Neural crest cell (in vitro differentiated cells): ENCODE results near the gene CBLN3. TPM values are rescaled to one million over a fixed set of nuclear protein-coding genes. Genes with fewer than 3 reads are reported as not detected.

Experiments
- DNase-seq: peaks from one replicate; pipeline ENCODE4 v3.0.0; 2021; ENCODE audit warnings: low read depth, mixed read lengths, low spot score
- H3K27ac Mint-ChIP-seq: one replicate; pipeline ENCODE4 v1.8.0; 2021; ENCODE audit warnings: mild to moderate bottlenecking, mixed read lengths; ENCODE audit not compliant: unreplicated experiment
- H3K27me3 Mint-ChIP-seq: 2 replicates; pipeline ENCODE4 v1.8.0; 2021; ENCODE audit warnings: low read depth, mild to moderate bottlenecking, mixed read lengths
- H3K36me3 Mint-ChIP-seq: 2 replicates; pipeline ENCODE4 v1.8.0; 2021; ENCODE audit warnings: low read depth, mild to moderate bottlenecking, mixed read lengths
- H3K4me1 Mint-ChIP-seq: 2 replicates; pipeline ENCODE4 v1.8.0; 2021; ENCODE audit warnings: mixed read lengths
- H3K4me3 Mint-ChIP-seq: one replicate; pipeline ENCODE4 v1.8.0; 2021; ENCODE audit warnings: mild to moderate bottlenecking, mixed read lengths
- H3K9me3 Mint-ChIP-seq: 2 replicates; pipeline ENCODE4 v1.8.0; 2021; ENCODE audit warnings: mixed read lengths
- total RNA-seq: library from RNA; stranded (reverse); gene quantifications from 2 replicates; pipeline ENCODE4 v1.2.1, GENCODE V29; 2021
- TF ChIP-seq, protein P1 (sequence below): fragments of 200-600 bp; sonication (generic); conservative IDR thresholded peaks from 2 replicates; pipeline ENCODE4 v1.5.0; 2021; ENCODE audit warnings: antibody characterized with exemption, mild to moderate bottlenecking

The CBLN3 gene
- total RNA-seq, 1 donor from 2014 or later: 1.0 TPM

DNA sequence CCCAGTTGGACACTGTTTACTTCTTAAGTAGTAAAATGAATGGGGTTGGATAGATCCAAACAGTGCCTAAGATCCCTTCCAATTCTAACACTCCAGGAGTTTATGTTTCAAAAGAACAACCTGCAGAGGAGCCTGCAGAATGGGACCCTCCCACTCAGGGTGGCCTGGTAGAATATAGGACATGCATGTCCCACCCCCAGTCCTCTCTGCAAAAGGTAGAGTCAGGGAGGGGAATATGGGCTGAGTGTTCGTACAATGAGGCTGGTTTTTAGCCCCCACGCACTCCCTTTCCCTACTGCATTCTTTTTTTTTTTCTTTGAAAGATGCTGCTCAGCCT lies 42.5 kb downstream of the CBLN3 start:
- Mint-ChIP-seq H3K27me3 (peaks cover 38% of the 10 kb centered on the region), H3K9me3 (no peaks in the 10 kb centered on the region), H3K4me1 (no peaks in the 10 kb centered on the region), H3K4me3 (no peak overlapping the region), H3K36me3 (no peaks in the 10 kb centered on the region), H3K27ac (no peak overlapping the region)
- no peak for DNase-seq
- TF ChIP-seq, protein P1, sequence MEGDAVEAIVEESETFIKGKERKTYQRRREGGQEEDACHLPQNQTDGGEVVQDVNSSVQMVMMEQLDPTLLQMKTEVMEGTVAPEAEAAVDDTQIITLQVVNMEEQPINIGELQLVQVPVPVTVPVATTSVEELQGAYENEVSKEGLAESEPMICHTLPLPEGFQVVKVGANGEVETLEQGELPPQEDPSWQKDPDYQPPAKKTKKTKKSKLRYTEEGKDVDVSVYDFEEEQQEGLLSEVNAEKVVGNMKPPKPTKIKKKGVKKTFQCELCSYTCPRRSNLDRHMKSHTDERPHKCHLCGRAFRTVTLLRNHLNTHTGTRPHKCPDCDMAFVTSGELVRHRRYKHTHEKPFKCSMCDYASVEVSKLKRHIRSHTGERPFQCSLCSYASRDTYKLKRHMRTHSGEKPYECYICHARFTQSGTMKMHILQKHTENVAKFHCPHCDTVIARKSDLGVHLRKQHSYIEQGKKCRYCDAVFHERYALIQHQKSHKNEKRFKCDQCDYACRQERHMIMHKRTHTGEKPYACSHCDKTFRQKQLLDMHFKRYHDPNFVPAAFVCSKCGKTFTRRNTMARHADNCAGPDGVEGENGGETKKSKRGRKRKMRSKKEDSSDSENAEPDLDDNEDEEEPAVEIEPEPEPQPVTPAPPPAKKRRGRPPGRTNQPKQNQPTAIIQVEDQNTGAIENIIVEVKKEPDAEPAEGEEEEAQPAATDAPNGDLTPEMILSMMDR: no peak

GRCh38 chr14:24385524-24385923 lies 43.9 kb downstream of the CBLN3 start:
- Mint-ChIP-seq H3K4me3 (no peak overlapping the region), H3K27ac (no peak overlapping the region), H3K36me3 (no peaks in the 10 kb centered on the region), H3K4me1 (no peaks in the 10 kb centered on the region), H3K27me3 (peaks cover 32% of the 10 kb centered on the region), H3K9me3 (no peaks in the 10 kb centered on the region)
- DNase-seq: no peak
- TF ChIP-seq, protein P1: no peak

- no peak for DNase-seq
- Mint-ChIP-seq H3K9me3 (no peaks in the 10 kb centered on the region), H3K27me3 (peaks cover 26% of the 10 kb centered on the region), H3K4me3 (no peak overlapping the region), H3K4me1 (no peaks in the 10 kb centered on the region), H3K27ac (no peak overlapping the region), H3K36me3 (no peaks in the 10 kb centered on the region)
- TF ChIP-seq, protein P1: no peak
Observed at GRCh38 chr14:24384169-24384568, 45.3 kb downstream of the CBLN3 start.

GRCh38 chr14:24382064-24382371 lies 47.5 kb downstream of the CBLN3 start:
- DNase-seq: no peak
- no peaks in the 10 kb centered on the region for H3K9me3 Mint-ChIP-seq
- H3K27me3 Mint-ChIP-seq: peaks cover 15% of the 10 kb centered on the region
- TF ChIP-seq, protein P1: no peak
- H3K4me3 Mint-ChIP-seq: no peak overlapping the region
- H3K36me3 Mint-ChIP-seq: no peaks in the 10 kb centered on the region
- no peaks in the 10 kb centered on the region for H3K4me1 Mint-ChIP-seq
- no peak overlapping the region for H3K27ac Mint-ChIP-seq

- Mint-ChIP-seq H3K36me3 (no peaks in the 10 kb centered on the region), H3K4me3 (no peak overlapping the region), H3K9me3 (no peaks in the 10 kb centered on the region), H3K27ac (no peak overlapping the region), H3K27me3 (peaks cover 11% of the 10 kb centered on the region), H3K4me1 (no peaks in the 10 kb centered on the region)
- no peak for DNase-seq
- TF ChIP-seq, protein P1: no peak
Observed at GRCh38 chr14:24381363-24382063, 48.0 kb downstream of the CBLN3 start.
